Hepatocyte (in vitro differentiated cells): ENCODE data around the gene AQP12B.
"Not testable (repeated sequence)": the region's sequence is repeated elsewhere in the genome, so short reads cannot be mapped to it uniquely, and the experiment has no call there.

Source experiments
- CTCF ChIP-seq: fragments of 200-600 bp; sonication (generic); IDR thresholded peaks from 2 replicates; pipeline ENCODE4 v1.5.1; 2016; ENCODE audit warnings: antibody characterized with exemption, mild to moderate bottlenecking; ENCODE audit not compliant: poor library complexity
- EZH2phosphoT487 ChIP-seq: fragments of 200-600 bp; sonication (generic); IDR thresholded peaks from one replicate; pipeline ENCODE4 v1.6.1; 2018; ENCODE audit warnings: antibody characterized with exemption, mild to moderate bottlenecking, low read depth, moderate library complexity; ENCODE audit not compliant: unreplicated experiment, severe bottlenecking

- not testable (repeated sequence) for TF ChIP-seq CTCF, EZH2phosphoT487
Measured at GRCh38 chr2:240680185-240680584, 2.5 kb downstream of the AQP12B start.
